ENCODE results near the gene MPZL3.
"Not testable (repeated sequence)": the region's sequence is repeated elsewhere in the genome, so short reads cannot be mapped to it uniquely, and the experiment has no call there.

Gene MPZL3

DNA sequence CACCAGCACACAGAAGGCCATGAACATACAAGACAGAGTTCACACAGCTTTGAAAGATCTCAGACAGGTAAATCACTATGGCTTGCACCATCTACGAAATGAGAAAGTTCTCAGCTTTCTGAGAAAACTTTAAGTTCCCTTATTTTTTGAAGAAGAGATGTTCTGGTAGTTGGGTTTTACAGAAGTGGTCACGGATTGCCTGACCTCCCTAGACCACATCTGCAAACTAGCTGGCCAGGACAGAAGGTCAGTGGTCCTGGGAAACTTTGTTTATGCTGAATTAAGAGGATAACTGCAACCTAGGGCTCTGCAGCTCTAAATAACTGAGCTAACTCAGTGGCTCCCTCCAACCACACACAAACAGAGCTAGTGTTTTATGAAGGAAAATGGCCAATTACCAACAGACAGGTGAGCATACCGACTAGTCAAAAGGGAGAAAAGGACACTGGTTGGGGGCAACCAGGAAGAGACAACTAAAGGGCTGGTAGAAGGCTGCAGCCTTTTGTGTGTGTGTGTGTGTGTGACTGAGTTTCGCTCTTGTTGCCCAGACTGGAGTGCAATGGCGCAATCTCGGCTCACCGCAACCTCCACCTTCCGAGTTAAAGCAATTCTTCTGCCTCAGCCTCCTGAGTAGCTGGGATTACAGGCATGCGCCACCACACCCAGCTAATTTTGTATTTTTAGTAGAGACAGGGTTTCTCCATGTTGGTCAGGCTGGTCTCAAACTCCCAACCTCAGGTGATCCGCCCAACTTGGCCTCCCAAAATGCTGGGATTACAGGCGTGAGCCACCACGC, 67.2 kb downstream of the MPZL3 start:
- no peak for DNase-seq (ENCODE audit: low read depth)

DNA sequence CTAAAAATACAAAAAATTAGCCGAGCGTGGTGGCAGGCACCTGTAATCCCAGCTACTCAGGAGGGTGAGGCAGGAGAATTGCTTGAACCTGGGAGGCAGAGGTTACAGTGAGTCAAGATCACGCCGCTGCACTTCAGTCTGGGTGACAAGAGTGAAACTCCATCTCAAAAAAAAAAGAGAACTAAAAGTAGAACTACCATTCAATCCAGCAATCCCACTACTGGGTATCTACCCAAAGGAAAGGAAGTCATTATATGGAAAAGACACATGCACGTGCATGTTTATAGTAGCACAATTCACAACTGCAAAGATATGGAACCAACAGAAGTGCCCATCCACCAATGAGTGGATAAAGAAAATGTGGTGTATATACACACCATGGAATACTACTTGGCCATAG, 68.5 kb downstream of the MPZL3 start:
- DNase-seq (ENCODE audit: low read depth), result not testable (repeated sequence)

DNA sequence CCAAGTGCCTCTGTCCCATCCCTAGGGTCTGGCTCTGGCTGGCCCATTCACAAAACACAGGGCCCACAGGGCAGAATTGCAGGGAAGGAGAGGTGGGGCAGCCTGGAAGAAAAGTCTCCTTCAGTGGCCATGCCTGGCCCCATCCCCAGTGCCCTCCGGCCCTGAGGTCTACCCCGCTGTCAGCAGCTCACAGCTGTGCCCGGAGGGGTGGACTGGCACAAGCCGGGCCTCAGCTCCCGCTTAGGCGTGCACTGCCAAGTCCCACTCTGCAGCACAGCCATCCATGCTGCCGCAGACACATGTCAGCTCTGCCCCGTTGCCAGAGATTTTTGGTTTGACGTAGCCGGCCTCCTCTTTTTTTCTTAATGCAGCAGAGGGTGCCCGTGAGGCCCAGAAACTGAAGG, 71.9 kb downstream of the MPZL3 start:
- no peak for DNase-seq (ENCODE audit: low read depth)

DNA sequence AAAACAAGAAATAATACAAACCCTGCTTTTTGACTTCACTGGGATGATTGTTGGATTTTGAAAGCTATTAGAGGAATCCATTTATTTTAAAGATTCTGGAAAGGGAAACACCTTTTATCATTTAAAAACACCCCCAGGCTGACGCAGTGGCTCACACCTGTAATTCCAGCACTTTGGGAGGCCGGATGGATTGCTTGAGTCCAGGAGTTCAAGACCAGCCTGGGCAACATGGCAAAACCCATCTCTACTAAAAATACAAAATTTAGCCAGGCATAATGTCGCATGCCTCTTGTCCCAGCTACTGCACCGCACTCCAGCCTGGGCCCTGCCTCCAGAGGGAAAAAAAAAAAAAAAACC, 75.4 kb downstream of the MPZL3 start:
- no peak for DNase-seq (ENCODE audit: low read depth)

Data from activated T-helper 1 cell treated with Interleukin-2 at 50 U/mL for 16 hours (primary cell).